Measurements from ENCODE around the gene DDX10. TPM values are rescaled to one million over a fixed set of nuclear protein-coding genes. Genes with fewer than 3 reads are reported as not detected.

DDX10 gene
- polyA plus RNA-seq, 1 donor from 2014 or later, result 15.9 TPM

GRCh38 chr11:108871152-108871551 lies 206.3 kb downstream of the DDX10 start:
- Histone ChIP-seq H3K79me2 (replicated peaks; ENCODE audit: insufficient read depth, low read length) (no peaks in the 10 kb centered on the region), H3K9me2 (ENCODE audit: insufficient read depth, low read length) (no peaks in the 10 kb centered on the region), H3K4me3 (ENCODE audit: low read length) (no peak overlapping the region), H3K36me3 (ENCODE audit: insufficient read depth, low read length) (no peaks in the 10 kb centered on the region), H2AFZ (ENCODE audit: low read depth, low read length) (no peak overlapping the region), H3K27ac (ENCODE audit: low read length) (no peak overlapping the region), H3K9me3 (ENCODE audit: low read length) (no peaks in the 10 kb centered on the region), H3K9ac (ENCODE audit: low read length) (no peak overlapping the region), H3K4me2 (ENCODE audit: low read length) (no peak overlapping the region), H3K27me3 (ENCODE audit: insufficient read depth, low read depth, low read length) (no peaks in the 10 kb centered on the region), H3F3A (ENCODE audit: insufficient read depth, low read length, poor library complexity, severe bottlenecking) (no peaks in the 10 kb centered on the region), H4K20me1 (ENCODE audit: insufficient read depth) (no peaks in the 10 kb centered on the region)
- TF ChIP-seq RAD21 (conservative IDR thresholded peaks at IDR 0.05) (peak; percentile 51), MXI1 (conservative IDR thresholded peaks at IDR 0.05; ENCODE audit: poor library complexity, severe bottlenecking) (no peak), TAF1 (IDR thresholded peaks at IDR 0.05; ENCODE audit: low read depth) (no peak), SMC3 (conservative IDR thresholded peaks at IDR 0.05; ENCODE audit: poor library complexity) (peak; percentile 45), EZH2 (IDR thresholded peaks at IDR 0.05; ENCODE audit: borderline replicate concordance, insufficient read depth, low read length, poor library complexity, severe bottlenecking) (no peak), CTCF (IDR thresholded peaks at IDR 0.05; ENCODE audit: poor library complexity, severe bottlenecking) (peak; percentile 51)

- H2AFZ ChIP-seq (ENCODE audit: low read depth, low read length), result no peak overlapping the region
- H3K4me2 ChIP-seq (ENCODE audit: low read length), result no peak overlapping the region
- no peak overlapping the region for H3K9ac ChIP-seq (ENCODE audit: low read length)
- no peaks in the 10 kb centered on the region for H3F3A ChIP-seq (ENCODE audit: insufficient read depth, low read length, poor library complexity, severe bottlenecking)
- H3K27me3 ChIP-seq (ENCODE audit: insufficient read depth, low read depth, low read length), result no peaks in the 10 kb centered on the region
- no peaks in the 10 kb centered on the region for H3K79me2 ChIP-seq (replicated peaks; ENCODE audit: insufficient read depth, low read length)
- H3K36me3 ChIP-seq (ENCODE audit: insufficient read depth, low read length), result no peaks in the 10 kb centered on the region
- H3K27ac ChIP-seq (ENCODE audit: low read length), result no peak overlapping the region
- no peaks in the 10 kb centered on the region for H3K9me3 ChIP-seq (ENCODE audit: low read length)
- no peak for TF ChIP-seq POLR2AphosphoS5 (IDR thresholded peaks at IDR 0.05)
- no peak for TF ChIP-seq CTCF (IDR thresholded peaks at IDR 0.05; ENCODE audit: poor library complexity, severe bottlenecking)
- no peak for TF ChIP-seq EP300 (conservative IDR thresholded peaks at IDR 0.05; ENCODE audit: poor library complexity, severe bottlenecking)
- no peaks in the 10 kb centered on the region for H3K9me2 ChIP-seq (ENCODE audit: insufficient read depth, low read length)
- H3K4me3 ChIP-seq (ENCODE audit: low read length), result no peak overlapping the region
- no peaks in the 10 kb centered on the region for H4K20me1 ChIP-seq (ENCODE audit: insufficient read depth)
Measured at GRCh38 chr11:108871867-108872266, 207.0 kb downstream of the DDX10 start.

GRCh38 chr11:108872781-108873291 lies 208.0 kb downstream of the DDX10 start:
- no peak overlapping the region for H3K9ac ChIP-seq (ENCODE audit: low read length)
- no peaks in the 10 kb centered on the region for H3K9me2 ChIP-seq (ENCODE audit: insufficient read depth, low read length)
- no peak overlapping the region for H2AFZ ChIP-seq (ENCODE audit: low read depth, low read length)
- no peak for TF ChIP-seq TAF1 (IDR thresholded peaks at IDR 0.05; ENCODE audit: low read depth)
- TF ChIP-seq POLR2AphosphoS5 (IDR thresholded peaks at IDR 0.05), result no peak
- no peak for TF ChIP-seq SMC3 (conservative IDR thresholded peaks at IDR 0.05; ENCODE audit: poor library complexity)
- TF ChIP-seq CTCF (IDR thresholded peaks at IDR 0.05; ENCODE audit: poor library complexity, severe bottlenecking), result no peak
- TF ChIP-seq MXI1 (conservative IDR thresholded peaks at IDR 0.05; ENCODE audit: poor library complexity, severe bottlenecking), result no peak
- no peak for TF ChIP-seq RAD21 (conservative IDR thresholded peaks at IDR 0.05)
- TF ChIP-seq EP300 (conservative IDR thresholded peaks at IDR 0.05; ENCODE audit: poor library complexity, severe bottlenecking), result no peak
- TF ChIP-seq EZH2 (IDR thresholded peaks at IDR 0.05; ENCODE audit: borderline replicate concordance, insufficient read depth, low read length, poor library complexity, severe bottlenecking), result no peak
- no peak for TF ChIP-seq REST (IDR thresholded peaks at IDR 0.05; ENCODE audit: borderline replicate concordance)
- H3K36me3 ChIP-seq (ENCODE audit: insufficient read depth, low read length), result no peaks in the 10 kb centered on the region
- no peaks in the 10 kb centered on the region for H3K79me2 ChIP-seq (replicated peaks; ENCODE audit: insufficient read depth, low read length)
- no peaks in the 10 kb centered on the region for H3F3A ChIP-seq (ENCODE audit: insufficient read depth, low read length, poor library complexity, severe bottlenecking)
- H3K4me3 ChIP-seq (ENCODE audit: low read length), result no peak overlapping the region
- H3K27me3 ChIP-seq (ENCODE audit: insufficient read depth, low read depth, low read length), result no peaks in the 10 kb centered on the region
- H3K9me3 ChIP-seq (ENCODE audit: low read length), result no peaks in the 10 kb centered on the region
- H4K20me1 ChIP-seq (ENCODE audit: insufficient read depth), result no peaks in the 10 kb centered on the region
- H3K27ac ChIP-seq (ENCODE audit: low read length), result peak overlapping the region; percentile 18
- no peak overlapping the region for H3K4me2 ChIP-seq (ENCODE audit: low read length)
